ENCODE measurements around the gene ERP27.
A peak's percentile ranks its signal among the peaks of the same experiment; 100 is the strongest.

ERP27 gene

DNA sequence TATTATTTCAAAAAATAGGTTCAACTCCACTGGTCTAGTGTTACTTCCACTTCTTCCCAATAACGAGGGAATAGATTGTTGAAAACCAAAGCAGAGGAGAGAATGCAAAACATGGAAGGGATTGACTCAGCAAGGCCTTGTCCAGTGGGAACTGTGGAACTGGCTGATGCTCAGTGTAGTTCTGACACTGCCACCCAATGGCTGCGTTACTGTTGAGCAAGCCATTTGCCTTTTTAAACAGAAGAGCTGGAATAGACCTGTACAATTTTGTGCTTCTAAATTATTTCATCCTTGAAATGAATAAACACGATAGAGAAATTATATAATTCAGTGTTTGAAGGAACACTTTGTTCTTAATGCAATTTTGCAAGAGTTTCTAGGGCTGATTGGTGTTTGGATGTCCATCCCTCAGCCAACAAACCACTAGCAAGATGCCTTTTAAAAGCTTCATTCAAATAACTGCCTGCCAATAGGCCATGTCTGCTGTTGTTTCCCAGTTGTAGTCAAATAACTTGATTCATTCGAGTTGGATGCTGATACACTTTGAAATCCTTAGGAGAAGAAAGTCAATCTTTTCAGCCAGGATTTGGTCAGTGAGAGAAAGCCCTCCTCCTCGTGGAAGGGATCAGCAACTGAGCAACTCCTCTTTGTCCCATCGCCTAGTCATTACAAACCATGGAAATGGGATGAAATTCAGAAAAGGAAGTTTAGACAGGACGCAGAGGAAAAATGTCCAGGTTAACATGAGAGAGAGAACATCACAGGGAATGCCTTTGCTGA lies 45.4 kb downstream of the ERP27 start:
- H3K27ac ChIP-seq: no peak overlapping the region
- TF ChIP-seq CTCF (conservative IDR thresholded peaks at IDR 0.05): peak; percentile 14; the same call in 1 of the 2 replicates

DNA sequence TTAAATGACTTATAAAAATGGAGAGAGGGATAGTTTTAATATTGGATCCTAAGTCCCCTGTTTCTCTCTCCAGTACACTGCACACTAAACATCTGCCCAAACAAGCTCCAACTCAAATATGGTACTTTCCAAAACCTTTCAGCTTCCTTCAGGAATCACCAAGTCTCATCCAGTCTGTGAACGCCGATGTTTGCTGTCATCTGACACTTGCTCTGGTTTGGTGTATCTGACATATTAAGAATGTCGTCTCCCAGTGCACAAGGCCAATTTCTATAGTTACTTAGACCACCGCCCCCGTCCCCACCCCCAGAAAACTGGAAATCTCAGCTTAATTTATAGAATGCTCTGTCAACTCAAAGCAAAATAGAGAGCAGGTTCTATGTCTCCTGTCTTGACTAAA lies 47.6 kb downstream of the ERP27 start:
- no peak overlapping the region for H3K27ac ChIP-seq
- TF ChIP-seq CTCF (conservative IDR thresholded peaks at IDR 0.05): no peak

GRCh38 chr12:14886271-14886670 lies 52.1 kb downstream of the ERP27 start:
- peak overlapping the region; percentile 86 for H3K27ac ChIP-seq

GRCh38 chr12:14885718-14886221 lies 52.6 kb downstream of the ERP27 start, which contains the start of gene MGP:
MGP (minus strand) TSS chr12:14885854; CDS start chr12:14885791, 63 bp downstream.
- TF ChIP-seq CTCF (conservative IDR thresholded peaks at IDR 0.05): no peak
- H3K27ac ChIP-seq: peak within 1 kb of the TSS; percentile 86

More at GRCh38 chr12:14886271-14886670, 52.1 kb downstream of the ERP27 start:
- TF ChIP-seq CTCF (conservative IDR thresholded peaks at IDR 0.05): no peak

- peak overlapping the region; percentile 86 for H3K27ac ChIP-seq
- no peak for TF ChIP-seq CTCF (conservative IDR thresholded peaks at IDR 0.05)
These were observed 53.9 kb downstream of the ERP27 start for GRCh38 chr12:14884458-14884878.

DNA sequence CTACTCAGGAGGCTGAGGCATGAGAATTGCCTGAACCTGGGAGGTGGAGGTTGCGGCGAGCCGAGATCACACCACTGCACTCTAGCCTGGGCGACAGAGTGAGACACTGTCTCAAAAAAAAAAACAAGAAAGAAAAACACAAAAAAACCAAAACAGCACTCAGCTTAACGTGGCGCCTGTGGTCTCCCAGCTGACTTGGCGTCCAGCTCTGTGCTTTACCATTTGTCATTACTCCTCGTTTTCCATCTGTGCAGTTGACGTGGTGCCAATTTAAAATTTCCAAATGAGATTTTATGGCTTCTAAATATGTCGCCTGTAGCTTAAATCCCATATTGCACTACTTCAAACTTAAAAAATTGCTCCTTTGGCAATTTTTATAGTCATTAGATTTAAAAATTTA lies 54.7 kb downstream of the ERP27 start:
- no peak overlapping the region for H3K27ac ChIP-seq
- TF ChIP-seq CTCF (conservative IDR thresholded peaks at IDR 0.05): no peak

DNA sequence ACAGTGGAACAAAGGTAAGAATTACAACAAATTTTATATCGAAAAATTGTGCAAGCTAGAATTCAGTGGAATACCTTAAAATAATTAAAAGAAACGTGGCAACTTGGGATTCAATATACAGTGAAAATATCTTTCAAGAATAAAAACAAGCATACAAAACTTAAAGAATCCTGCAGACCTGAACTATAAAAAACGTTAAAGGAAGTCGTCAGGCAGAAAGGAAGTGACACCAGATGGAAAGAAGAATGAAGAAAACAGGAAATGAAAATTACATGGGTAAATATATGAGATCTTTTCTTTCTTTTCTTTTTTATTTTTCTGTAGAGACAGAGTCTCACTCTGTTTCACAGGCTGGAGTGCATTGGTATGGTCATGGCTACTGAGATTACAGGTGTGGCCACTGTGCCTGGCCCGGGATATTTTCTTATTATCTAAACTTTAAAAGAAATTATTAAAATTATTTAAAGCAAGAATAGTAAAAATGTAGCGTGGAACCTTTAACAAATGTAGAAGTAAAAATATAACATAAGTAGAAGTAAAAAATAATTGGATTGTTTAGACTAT lies 57.4 kb downstream of the ERP27 start:
- H3K27ac ChIP-seq: no peak overlapping the region
- TF ChIP-seq CTCF (conservative IDR thresholded peaks at IDR 0.05): no peak
